DMS79 treated with DMSO at 0.1 percent for 48 hours (cell line): ENCODE measurements around the gene PCNP.
"Not testable (repeated sequence)": the region's sequence is repeated elsewhere in the genome, so short reads cannot be mapped to it uniquely, and the experiment has no call there.

ENCODE experiments used
- DNase-seq: peaks from one replicate; lab custom pipeline; 2025; lab: John Stamatoyannopoulos, UW

The PCNP gene

GRCh38 chr3:101567528-101568317, 6.3 kb upstream of the PCNP start:
- DNase-seq: no peak

GRCh38 chr3:101571028-101571895, 2.7 kb upstream of the PCNP start:
- DNase-seq: no peak

GRCh38 chr3:101574388-101575112, 570 bp downstream of the PCNP start:
- peak; percentile 58 for DNase-seq

GRCh38 chr3:101577286-101577685, 3.3 kb downstream of the PCNP start:
- DNase-seq: no peak

GRCh38 chr3:101588616-101589015, 14.6 kb downstream of the PCNP start:
- no peak for DNase-seq

GRCh38 chr3:101591071-101591470, 17.1 kb downstream of the PCNP start:
- DNase-seq: no peak

GRCh38 chr3:101602731-101603130, 28.8 kb downstream of the PCNP start:
- no peak for DNase-seq

GRCh38 chr3:101603184-101603583, 29.2 kb downstream of the PCNP start:
- no peak for DNase-seq

GRCh38 chr3:101605398-101605797, 31.4 kb downstream of the PCNP start:
- DNase-seq: not testable (repeated sequence)

GRCh38 chr3:101611023-101611422, 37.0 kb downstream of the PCNP start:
- no peak for DNase-seq

GRCh38 chr3:101613014-101613413, 39.0 kb downstream of the PCNP start:
- not testable (repeated sequence) for DNase-seq

- no peak for DNase-seq
These were observed 41.5 kb downstream of the PCNP start for GRCh38 chr3:101615525-101615924.

- DNase-seq: no peak
These were observed 43.5 kb downstream of the PCNP start for GRCh38 chr3:101617478-101617877.

GRCh38 chr3:101618726-101619125, 44.7 kb downstream of the PCNP start:
- DNase-seq: no peak

- DNase-seq: no peak
These were observed 45.8 kb downstream of the PCNP start for GRCh38 chr3:101619734-101620133.

- no peak for DNase-seq
These were observed 49.7 kb downstream of the PCNP start for GRCh38 chr3:101623656-101624055.

- no peak for DNase-seq
These were observed 50.9 kb downstream of the PCNP start for GRCh38 chr3:101624857-101625256.

GRCh38 chr3:101625879-101626278, 51.9 kb downstream of the PCNP start:
- no peak for DNase-seq

GRCh38 chr3:101629219-101629618, 55.2 kb downstream of the PCNP start:
- DNase-seq: no peak

GRCh38 chr3:101631098-101631796, 57.3 kb downstream of the PCNP start:
- no peak for DNase-seq

- not testable (repeated sequence) for DNase-seq
These were observed 58.0 kb downstream of the PCNP start for GRCh38 chr3:101631959-101632358.

- DNase-seq: no peak
These were observed 58.6 kb downstream of the PCNP start for GRCh38 chr3:101632586-101632985.
